Measurements from ENCODE around the gene HOXD8.

Gene HOXD8

DNA sequence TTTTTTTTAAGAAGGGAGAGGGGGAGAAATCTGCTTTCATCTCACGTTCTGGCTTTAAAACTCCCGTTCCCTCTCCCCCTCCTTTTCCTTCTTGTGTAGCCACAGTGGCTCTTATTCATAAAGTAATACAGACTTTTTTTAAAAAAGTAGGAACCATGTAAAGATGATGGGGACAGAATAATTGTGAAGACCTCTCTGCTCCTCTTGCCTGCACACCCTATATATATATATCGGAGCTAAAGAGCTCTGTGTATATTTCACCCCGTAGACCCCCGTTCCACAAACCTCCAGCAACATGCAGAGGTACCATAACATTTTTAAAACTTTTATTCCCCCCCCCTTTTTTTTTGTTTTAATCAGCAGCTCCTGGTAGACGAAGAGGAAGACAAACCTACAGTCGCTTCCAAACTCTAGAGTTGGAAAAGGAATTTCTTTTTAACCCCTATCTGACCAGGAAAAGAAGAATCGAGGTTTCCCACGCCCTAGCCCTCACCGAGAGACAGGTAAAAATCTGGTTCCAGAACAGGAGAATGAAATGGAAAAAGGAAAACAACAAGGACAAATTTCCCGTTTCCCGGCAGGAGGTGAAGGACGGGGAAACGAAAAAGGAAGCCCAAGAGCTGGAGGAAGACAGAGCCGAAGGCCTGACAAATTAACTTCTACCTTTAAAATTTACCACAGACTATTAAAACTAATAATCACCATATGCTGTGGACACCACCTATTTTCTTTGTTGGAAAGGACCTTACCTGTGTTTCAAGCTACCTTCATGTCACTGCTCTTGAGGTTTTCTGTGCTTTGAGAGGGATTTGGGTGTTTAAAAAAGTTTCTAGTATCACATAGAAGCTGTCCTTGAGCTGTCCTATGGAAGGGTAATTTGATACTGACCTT, 1.7 kb downstream of the HOXD8 start:
- no peak for DNase-seq

DNA sequence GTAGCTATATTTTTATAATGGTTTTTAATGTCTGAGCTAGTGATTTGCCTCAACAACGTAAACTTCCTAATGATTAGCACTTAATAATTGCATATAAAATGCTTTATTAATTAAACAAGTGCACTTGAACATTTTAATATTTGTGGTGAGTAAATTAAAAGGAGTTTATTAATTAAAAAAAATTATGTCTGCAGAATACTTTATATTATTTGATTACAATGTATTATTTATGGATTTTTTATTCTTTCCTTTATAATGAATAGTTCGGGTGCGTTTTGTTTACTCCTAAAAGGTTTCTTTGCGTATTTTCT, 2.3 kb downstream of the HOXD8 start:
- no peak for DNase-seq

DNA sequence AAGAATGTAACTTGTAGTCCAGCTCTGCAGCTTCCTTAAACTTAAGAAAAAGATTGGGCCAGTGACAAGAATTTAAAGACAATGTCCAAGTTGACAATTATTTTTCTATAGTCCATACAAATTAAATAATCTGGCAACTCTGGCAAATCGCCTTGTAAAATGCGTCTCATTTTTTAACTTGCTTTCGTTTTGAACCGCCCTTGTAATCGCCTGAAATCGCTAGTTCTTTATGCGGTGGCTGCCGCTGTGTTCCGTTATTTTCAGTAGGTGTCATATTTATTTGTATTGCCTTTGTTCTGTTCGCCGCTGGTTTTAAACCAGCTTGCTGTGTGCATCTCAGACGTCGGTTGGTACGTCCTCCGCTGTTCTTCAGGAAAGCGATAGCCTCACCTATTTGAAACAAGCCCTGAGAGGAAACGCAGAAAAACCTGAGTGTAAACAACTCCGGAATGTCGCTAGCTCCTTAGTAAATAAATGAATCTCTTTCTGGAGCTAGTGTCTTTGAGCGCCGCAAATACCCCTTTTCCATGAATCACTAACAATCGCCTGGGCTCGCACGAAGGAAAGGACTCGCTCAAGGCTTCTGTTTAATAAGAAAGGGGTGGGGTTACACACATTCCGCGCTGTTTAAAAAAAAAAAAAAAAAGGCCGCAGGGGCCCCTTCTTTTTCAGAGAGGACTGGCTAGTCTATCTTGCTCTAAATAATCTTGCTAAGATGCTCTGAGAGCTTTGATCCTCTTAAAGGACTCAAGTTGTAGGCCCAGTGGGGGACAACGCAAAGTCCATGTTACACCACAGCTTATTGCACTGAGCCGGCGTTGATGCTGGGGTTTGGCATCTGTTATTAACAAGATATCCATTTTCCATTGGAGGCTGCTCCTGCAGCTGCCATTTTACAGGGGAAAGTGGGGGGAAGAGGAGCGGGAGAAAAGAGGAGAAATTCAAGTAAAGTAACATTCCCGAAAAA, 3.0 kb downstream of the HOXD8 start:
- DNase-seq = no peak

DNA sequence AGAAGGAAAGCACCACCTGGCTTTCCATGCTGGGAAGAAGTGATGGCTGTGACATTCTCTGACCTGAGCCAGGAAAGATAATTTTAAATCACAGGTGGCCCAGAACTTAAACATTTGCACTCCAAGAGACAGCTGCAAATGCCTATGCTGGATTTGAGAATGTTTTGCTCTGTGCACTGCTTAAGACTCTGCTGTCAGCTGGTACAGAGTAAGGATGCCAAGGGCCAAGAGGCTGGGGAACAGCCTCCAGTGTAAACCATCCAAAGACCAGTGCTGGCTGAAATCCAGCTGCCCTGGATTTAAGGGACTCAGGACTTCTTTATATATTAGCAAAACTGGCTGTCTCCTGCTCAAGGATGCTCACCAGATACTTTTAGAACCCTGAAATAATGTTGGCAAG, 3.9 kb downstream of the HOXD8 start:
- DNase-seq = no peak

DNA sequence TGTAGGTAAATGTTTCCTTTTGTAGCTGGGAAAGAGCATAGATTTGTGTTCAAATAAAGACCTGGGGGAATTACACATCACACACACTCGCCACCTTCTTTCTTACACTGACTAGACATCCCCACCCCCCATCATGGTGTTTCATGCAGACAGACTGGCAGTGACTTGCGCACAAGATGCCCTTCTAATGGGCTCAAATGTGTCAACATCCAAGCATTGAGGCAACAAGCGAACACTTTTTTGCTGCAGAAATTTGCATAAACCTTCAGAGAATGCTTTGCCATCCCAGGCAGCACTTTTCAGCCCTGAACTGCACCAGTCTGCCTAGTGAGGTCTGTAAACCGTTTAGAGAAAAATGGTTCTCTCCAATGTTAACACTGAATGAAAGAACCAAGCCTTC, 4.5 kb downstream of the HOXD8 start:
- no peak for DNase-seq

DNA sequence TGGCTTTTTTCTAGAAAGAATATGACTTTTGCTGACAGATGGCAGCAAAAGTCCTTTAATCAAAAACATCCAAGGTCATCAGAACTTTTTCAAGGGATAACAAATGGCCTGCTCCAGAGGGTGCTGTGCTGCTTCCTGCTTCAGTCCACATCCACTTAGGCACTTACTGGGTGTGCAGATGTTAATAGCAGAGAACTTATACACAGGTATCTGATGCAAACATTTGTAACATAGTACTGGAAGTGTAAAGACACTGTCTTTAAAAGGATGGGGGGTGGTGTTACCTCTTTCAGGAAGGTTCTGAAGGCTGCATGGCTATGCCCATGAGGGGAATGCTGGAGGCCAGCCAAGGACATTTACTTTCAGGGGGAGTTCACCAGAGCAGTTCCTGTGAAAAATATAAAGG, 5.5 kb downstream of the HOXD8 start:
- no peak for DNase-seq

DNA sequence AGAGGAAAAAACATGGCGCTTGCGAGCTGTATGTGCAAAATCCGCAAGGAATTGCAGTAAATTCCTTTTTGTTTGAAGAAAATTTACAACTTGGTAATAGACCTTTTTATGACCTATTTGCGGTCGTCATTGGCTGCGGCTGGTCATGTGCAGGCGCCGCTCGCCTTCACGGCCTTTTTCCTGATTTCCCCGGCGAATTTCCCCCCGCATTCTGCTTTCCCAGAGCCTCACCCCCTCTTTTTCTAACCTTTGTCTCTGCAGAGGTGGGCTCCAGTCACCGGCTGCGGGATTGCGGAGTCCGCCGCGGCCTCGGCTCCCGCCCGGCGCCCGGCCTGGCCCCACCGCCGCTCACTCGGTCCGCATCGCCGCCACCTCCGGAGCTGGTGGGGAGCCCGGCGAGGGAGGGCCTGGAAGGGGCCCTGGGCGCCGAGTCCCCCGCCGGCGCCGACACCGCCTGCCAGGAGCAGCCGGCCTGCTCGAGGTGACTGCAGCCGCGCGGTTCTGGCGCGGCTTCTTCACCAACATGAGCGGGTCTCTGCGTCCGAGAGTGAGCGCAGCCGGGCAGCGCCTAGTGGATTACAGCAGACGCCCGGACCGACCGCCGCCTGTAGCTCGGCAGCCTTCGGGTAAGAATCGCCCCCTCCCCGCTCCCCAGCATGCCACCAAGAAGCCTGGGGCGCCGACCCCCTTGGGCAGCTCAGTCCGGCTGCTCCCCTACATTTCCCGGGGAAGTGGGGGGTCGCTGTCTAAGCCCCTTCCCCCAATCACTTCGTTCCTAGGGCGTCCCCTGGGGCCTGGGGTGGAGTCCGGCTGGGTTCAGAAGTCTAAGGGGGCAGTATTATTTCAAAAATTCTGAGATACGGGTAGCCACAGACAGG, 7.1 kb downstream of the HOXD8 start:
- DNase-seq = no peak

DNA sequence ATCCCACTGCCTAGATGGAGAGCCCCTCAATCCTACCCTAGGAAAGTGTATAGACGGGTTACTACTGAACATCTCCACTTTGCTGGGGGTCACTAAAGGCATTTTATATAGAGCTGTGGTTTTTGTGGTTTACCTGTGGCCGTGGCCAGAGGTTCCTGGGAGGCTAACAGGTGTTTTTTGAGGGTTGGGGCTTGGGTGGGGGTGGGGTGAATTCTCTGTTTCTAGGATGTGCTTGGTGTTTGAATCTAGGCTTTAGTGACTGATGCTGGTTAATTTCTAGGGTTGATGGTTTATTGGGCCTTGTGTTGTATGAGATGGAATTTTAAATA, 7.7 kb downstream of the HOXD8 start:
- no peak for DNase-seq

DNA sequence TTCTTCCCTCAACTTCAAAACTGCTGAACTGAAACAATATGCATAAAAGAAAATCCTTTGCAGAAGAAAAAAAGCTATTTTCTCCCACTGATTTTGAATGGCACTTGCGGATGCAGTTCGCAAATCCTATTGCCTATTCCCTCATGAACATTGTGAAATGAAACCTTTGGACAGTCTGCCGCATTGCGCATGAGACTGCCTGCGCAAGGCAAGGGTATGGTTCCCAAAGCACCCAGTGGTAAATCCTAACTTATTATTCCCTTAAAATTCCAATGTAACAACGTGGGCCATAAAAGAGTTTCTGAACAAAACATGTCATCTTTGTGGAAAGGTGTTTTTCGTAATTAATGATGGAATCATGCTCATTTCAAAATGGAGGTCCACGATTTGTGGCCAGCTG, 8.4 kb downstream of the HOXD8 start:
- DNase-seq = no peak

DNA sequence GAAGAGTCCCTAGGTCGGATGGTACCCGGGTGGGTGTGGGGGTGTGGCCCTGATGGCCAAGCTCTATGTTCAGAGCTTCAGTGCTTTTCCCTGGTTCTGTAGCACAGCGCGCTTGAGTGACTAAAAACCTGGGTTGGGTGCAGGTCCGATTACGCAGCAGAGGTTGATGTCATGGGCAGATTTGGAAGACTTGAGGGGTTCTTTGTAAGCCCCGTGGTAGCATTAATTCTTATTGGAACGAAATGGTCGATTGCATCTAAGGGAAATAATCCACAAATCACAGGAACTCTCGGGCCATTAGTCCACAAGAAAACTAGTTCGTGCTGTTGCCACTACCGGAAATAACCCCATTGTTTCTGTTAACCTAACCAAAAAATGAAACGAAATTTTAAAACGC, 9.0 kb downstream of the HOXD8 start:
- DNase-seq = no peak

DNA sequence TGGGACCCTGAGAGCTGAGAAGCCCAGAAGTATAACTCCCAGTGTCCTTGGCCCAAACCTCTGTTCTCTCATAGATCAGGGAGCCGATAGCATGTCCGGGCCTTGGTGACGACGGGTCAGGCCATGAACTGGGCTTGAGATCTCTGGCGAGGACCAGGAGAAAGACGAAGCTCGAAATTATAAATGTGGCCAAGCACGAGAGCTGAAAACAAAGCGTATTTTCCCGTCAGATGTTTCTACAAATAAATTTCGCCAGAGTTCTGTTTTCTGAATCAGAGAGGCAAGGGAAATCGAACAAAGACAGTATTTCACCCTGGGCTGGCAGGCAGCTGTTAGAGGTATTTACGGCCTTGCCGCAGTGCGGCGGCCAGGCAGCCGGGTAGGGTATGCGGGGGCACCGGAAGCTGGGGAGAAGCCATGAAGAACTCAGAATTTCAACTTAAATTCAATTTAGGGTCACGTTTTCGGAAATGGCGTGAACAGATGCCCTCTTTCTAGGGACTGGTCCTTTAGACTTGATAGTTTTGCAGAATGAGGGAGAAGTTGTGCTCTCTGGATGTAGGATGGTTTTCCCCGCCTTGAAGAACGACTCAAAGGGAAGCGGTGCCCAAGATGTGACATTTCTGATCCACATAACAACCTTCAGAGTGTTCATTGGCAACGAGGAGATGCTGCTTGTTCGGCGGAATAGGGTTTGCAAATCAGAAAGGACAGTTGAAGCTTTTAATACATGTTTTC, 9.6 kb downstream of the HOXD8 start:
- DNase-seq = no peak

DNA sequence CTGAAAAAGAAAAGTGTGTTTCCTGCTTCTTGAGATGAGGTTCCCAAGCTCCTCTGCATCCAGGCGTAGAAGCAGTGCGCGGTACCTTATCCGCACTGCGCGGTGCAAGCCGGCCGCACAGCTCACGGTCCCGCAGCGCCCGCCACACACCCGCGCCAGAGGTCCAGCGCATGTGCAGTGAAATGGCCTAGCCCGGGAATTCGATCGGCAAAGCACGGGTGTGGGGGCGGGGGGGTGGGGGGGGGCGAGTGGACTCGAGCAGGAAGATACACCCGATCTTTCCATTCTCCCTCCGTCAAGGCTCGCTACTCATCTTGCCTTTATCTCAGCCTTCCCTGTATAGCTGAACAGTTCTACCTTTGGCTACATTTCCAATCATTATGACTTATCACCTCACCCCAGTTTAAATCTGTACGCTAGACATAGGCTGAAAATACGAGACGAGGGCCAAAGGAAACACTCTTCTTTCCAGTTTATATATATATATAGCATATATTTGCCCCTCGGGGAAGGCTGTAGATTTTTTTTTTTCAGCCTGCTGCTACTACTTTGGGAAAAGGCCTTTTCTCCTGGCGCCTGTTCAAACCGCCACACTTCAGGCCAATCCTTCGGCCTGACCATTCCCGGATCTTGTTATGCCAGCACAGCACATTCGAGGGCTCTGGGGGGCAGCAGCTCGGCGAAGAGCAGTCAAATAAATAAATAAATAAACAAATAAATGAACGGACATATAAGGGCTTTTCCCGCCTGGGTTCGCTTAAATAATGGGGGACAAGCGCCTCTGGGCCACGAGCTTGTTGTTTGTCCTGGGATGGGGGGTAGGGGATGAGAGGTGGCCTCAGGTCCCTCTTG, 10.4 kb downstream of the HOXD8 start:
- DNase-seq = no peak

DNA sequence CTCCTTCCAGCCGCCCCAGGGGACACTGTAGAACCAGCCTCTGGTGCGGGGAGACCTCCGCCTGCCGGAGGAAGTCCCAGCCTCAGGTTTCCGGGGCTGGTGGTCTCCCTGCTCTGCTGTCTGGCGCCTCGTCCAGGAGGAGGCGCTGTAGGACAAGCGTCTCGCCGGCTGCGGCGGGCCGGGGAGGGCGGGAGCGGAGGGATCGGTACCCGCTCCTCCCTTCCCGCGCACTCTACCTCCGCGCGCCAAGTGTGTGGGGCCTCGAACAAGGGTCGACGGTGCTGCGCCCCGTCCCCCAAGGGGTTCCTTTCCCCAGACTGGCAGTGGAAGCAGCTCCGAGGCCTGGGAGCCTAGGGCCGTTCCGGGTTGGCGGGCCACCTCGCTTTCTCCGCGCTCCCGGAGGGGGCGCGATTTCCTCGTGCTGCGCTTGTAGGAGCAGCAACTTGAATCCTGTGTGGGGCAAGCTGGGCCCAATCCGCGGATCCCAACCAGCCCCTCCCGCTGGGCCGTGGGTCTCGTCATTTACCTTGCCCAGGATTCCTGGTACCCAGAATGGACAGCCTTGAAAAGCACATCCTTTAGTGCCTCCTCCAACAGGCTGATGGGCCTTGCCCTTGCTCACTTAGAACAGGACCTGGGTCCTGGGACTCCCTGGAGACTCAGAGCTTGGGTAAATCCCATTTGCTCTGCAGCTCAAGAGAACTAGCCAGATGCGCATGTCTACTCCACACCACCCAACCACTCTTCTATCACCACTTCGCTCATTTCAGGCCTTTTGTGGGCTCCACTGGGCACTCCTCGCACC, 11.2 kb downstream of the HOXD8 start:
- DNase-seq = peak; percentile 43 to 44

DNA sequence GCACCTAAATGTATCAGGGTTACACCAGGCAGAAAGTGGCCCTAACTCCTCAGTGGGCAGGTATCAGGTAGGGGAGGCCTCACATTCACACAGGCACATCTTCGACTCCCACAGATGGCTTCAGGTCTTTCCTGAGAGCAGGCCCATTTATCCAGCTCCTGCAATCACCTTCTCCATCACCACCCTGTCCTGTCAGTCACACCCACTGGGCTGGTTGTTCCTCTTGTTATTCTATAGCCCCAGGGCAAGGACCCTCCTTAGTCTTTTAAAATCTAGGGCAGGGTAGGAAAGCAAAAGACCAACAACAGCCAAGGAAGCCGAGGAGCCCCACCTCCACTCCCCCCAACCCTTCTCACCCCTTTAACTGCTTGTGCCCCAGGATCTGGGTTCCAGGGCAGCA, 12.8 kb downstream of the HOXD8 start:
- DNase-seq = no peak

DNA sequence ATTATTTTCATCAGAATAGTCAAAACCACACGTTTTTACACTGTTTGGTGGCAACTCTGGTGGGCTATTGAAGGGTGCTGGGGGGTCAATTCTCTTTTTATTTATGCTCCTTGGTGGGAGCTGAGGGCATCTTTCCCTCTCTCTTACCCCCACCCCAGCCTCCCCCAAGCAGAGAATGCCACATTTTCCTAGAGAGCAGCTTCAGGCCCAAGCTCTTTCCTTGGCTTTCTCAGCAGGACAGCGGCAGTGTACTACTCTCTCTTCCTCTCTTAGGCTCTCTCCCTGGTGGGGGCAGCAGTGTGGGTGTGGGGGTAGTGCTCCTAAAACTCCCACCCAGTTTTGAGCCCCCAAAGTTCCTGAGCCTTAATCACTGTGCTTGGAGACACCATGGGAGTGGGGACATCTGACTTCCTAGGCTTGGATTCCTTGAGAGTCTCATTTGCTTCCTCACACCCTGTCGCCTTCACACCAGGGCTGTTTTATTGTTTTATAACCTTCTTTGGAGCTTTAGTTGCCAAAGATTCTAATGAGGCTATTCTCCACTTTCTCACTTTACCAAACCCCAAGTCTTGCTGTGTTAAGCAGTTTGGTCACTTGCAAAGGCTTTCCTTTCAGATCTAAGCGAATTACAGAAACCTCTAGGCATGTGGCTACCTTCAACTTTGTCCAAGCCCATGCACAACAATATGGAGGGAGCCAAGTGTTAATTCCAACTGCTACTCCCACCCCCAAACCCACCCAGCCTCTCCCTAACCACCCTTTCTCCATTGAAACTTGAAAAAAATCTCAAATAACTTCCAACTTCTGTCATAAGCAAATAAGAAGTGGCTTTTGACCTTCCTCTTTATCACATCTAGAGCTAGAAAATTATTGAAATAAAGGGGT, 15.8 kb downstream of the HOXD8 start:
- DNase-seq = no peak

DNA sequence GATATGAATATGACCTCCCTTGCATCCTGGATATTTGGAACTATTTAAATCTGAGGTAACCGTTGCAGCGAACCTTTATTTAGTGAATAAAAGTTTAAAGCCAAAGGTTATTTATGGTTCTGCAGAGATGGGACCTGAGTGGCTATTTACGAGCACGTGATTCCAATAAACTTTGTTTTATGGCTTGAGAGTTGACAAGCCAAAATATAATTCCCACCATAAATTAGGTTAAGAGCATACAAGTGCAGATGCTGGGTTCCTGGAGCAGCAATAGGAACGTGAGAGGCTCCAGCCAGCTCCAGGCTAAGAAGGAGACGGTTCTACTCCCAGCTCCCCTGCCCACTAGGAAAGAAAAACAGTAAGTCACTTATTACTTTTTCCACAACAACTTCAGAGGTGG, 16.6 kb downstream of the HOXD8 start:
- DNase-seq = no peak

DNA sequence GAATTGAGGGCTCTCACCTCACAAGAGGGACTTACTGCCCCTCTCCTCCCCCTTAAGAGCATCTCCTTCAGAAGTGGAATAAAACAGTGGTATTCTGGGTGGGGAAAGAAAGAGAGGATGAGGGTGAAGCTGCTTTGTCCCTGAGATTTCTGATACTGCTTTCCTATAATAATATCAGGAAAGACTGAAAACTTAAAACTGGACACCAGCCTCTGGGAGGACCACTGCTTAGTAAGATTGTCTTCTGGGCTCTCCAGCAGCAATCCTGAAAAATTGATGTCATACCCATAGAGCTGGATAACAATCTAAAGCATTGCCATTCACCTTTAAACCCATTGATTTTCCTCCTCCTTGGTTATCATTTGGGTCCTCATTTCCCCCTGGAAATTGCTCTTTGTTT, 17.1 kb downstream of the HOXD8 start:
- no peak for DNase-seq

DNA sequence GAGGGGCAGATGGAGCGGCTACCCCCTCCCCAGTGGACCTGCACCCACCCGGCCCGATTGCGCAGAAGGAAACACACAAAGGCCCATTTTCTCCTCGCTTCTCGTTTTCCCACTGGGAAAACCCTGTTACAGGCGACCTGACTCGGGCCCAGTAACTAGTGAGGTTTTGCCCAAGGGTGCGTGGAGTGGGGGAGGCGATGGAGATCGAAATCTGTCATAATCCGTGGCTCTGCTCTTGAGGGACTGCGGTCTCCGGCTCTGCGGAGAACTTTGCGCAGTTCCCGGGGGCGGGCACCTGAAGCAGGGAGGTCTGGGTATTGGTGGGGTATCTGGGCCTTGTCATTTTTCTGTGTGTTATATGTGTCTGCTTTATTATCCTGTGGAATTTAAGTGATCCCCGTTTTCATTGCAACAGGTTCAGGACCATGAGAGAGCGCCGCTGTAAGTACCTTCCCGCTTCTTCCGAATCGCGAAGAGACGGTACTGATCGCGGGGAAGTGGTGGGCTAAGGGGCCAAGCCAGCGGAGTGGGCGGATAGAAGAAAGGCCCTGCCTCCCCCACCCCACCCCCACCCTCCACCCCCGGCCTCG, 17.8 kb downstream of the HOXD8 start:
- DNase-seq = no peak

DNA sequence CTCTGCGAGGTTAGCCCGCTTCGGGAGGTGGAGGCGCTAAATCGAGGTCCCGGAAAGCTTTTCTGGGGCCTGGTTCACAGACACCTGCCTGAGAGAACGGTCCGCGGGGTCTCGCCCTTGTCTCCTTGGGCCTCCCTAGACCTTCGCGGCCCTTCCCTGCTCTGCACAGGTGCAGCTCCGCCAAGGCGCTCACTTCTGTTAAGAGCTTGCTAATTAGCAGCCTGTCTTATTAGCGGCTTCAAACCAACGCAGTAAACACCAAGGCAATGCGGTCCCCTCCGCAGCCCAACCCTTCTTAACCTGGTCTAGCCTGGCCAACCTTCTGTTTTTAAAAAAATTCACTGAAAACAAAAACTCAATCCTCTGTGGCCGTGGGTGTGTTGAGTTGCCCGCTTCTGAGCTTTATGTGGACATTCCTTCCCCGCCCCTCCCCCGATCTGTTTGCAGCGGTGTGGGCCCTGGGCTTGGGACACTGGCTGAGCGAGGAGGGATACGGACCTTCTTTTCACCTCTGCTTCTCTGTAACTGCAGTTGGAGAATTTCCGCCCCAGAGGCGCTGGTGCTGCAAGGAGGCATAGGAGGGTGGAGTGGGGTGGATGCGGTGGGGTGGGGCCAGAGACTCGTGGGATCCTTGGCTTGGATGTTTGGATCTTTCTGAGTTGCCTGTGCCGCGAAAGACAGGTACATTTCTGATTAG, 18.4 kb downstream of the HOXD8 start:
- DNase-seq = no peak

Data from AML-193 (cell line).